Loucy (cell line): Measurements from ENCODE around the gene C16orf95.
"Not testable (repeated sequence)": the region's sequence is repeated elsewhere in the genome, so short reads cannot be mapped to it uniquely, and the experiment has no call there.

ENCODE experiments used
- H2AFZ ChIP-seq: fragments of 200-600 bp; sonication (generic); 2 replicates; pipeline ENCODE4 v1.6.0; 2016; ENCODE audit warnings: antibody characterized with exemption, mild to moderate bottlenecking, low read length, moderate library complexity
- H3F3A ChIP-seq: fragments of 200-600 bp; 2 replicates; pipeline ENCODE4 v1.6.0; 2016; ENCODE audit warnings: antibody characterized with exemption, low read depth, mild to moderate bottlenecking
- H3K27me3 ChIP-seq: fragments of 200-600 bp; sonication (generic); 2 replicates; pipeline ENCODE4 v1.6.1; 2014; ENCODE audit warnings: low read length, mild to moderate bottlenecking; ENCODE audit not compliant: insufficient read depth, poor library complexity, severe bottlenecking
- H3K36me3 ChIP-seq: fragments of 200-600 bp; sonication (generic); 2 replicates; pipeline ENCODE4 v1.6.1; 2016; ENCODE audit warnings: low read length; ENCODE audit not compliant: insufficient read depth
- H3K4me1 ChIP-seq: fragments of 200-600 bp; sonication (generic); 2 replicates; pipeline ENCODE4 v1.5.1; 2014; ENCODE audit warnings: low read length, mild to moderate bottlenecking; ENCODE audit not compliant: insufficient read depth, poor library complexity, severe bottlenecking
- H3K4me2 ChIP-seq: fragments of 200-600 bp; sonication (generic); 2 replicates; pipeline ENCODE4 v1.6.0; 2014; ENCODE audit warnings: antibody characterized with exemption, low read length, low read depth, mild to moderate bottlenecking; ENCODE audit not compliant: poor library complexity, severe bottlenecking
- H3K4me3 ChIP-seq: fragments of 200-600 bp; sonication (generic); 2 replicates; pipeline ENCODE4 v1.5.1; 2014; ENCODE audit warnings: low read length, mild to moderate bottlenecking, mixed read lengths; ENCODE audit not compliant: poor library complexity, severe bottlenecking
- H3K79me2 ChIP-seq: fragments of 200-600 bp; sonication (generic); 2 replicates; pipeline ENCODE4 v1.6.1; 2014; ENCODE audit warnings: low read length; ENCODE audit not compliant: insufficient read depth
- H3K9ac ChIP-seq: fragments of 200-600 bp; sonication (generic); 2 replicates; pipeline ENCODE4 v1.6.0; 2014; ENCODE audit warnings: mild to moderate bottlenecking, low read depth, low read length, moderate library complexity; ENCODE audit not compliant: poor library complexity, severe bottlenecking
- H3K9me2 ChIP-seq: fragments of 200-600 bp; sonication (generic); replicated peaks from 2 replicates; pipeline ENCODE4 v1.6.1; 2016; ENCODE audit warnings: low read depth, low read length, mixed read lengths
- H3K9me3 ChIP-seq: fragments of 200-600 bp; sonication (generic); 2 replicates; pipeline ENCODE4 v1.6.1; 2014; ENCODE audit warnings: mild to moderate bottlenecking, antibody characterized with exemption, low read length, low read depth; ENCODE audit not compliant: insufficient read depth
- H4K20me1 ChIP-seq: fragments of 200-600 bp; sonication (generic); 2 replicates; pipeline ENCODE4 v1.6.0; 2014; ENCODE audit warnings: antibody characterized with exemption, low read length, mild to moderate bottlenecking; ENCODE audit not compliant: insufficient read depth, poor library complexity, severe bottlenecking
- CTCF ChIP-seq: fragments of 200-600 bp; sonication (generic); conservative IDR thresholded peaks from 2 replicates; pipeline ENCODE4 v1.5.1; 2014; ENCODE audit warnings: mild to moderate bottlenecking, antibody characterized with exemption, low read length
- EZH2phosphoT487 ChIP-seq: fragments of 200-600 bp; IDR thresholded peaks from 2 replicates; pipeline ENCODE4 v1.6.1; 2018; ENCODE audit warnings: antibody characterized with exemption, mild to moderate bottlenecking, moderate library complexity, borderline replicate concordance

Gene C16orf95

GRCh38 chr16:87342978-87343752 lies 26.0 kb upstream of the C16orf95 start:
- no peak overlapping the region for H3K9ac ChIP-seq
- H3K27me3 ChIP-seq, result no peaks in the 10 kb centered on the region
- TF ChIP-seq CTCF (no peak), EZH2phosphoT487 (no peak)
- peaks cover 43% of the 10 kb centered on the region; the same call in 1 of the 2 replicates for H3K36me3 ChIP-seq
- H3K9me2 ChIP-seq, result no peaks in the 10 kb centered on the region
- no peaks in the 10 kb centered on the region for H3K4me1 ChIP-seq
- H4K20me1 ChIP-seq, result no peaks in the 10 kb centered on the region
- no peaks in the 10 kb centered on the region for H3K9me3 ChIP-seq
- H3K79me2 ChIP-seq, result no peaks in the 10 kb centered on the region
- H3K4me3 ChIP-seq, result no peak overlapping the region
- no peak overlapping the region for H3K4me2 ChIP-seq
- no peaks in the 10 kb centered on the region for H3F3A ChIP-seq
- no peak overlapping the region for H2AFZ ChIP-seq

- H3K79me2 ChIP-seq, result no peaks in the 10 kb centered on the region
- H3K9ac ChIP-seq, result no peak overlapping the region
- H3K4me1 ChIP-seq, result no peaks in the 10 kb centered on the region
- no peaks in the 10 kb centered on the region for H3F3A ChIP-seq
- TF ChIP-seq EZH2phosphoT487, result no peak
- TF ChIP-seq CTCF, result no peak
- H3K9me3 ChIP-seq, result no peaks in the 10 kb centered on the region
- no peaks in the 10 kb centered on the region for H3K27me3 ChIP-seq
- H2AFZ ChIP-seq, result no peak overlapping the region
- no peaks in the 10 kb centered on the region for H4K20me1 ChIP-seq
- no peaks in the 10 kb centered on the region for H3K9me2 ChIP-seq
- no peak overlapping the region for H3K4me2 ChIP-seq
- H3K36me3 ChIP-seq, result peaks cover 43% of the 10 kb centered on the region; the same call in 1 of the 2 replicates
- H3K4me3 ChIP-seq, result no peak overlapping the region
These were observed 25.3 kb upstream of the C16orf95 start for GRCh38 chr16:87342504-87342903.

GRCh38 chr16:87340198-87340597 lies 23.0 kb upstream of the C16orf95 start:
- no peaks in the 10 kb centered on the region for H3K9me2 ChIP-seq
- H3K27me3 ChIP-seq, result no peaks in the 10 kb centered on the region
- H3K4me3 ChIP-seq, result no peak overlapping the region
- TF ChIP-seq CTCF (no peak), EZH2phosphoT487 (no peak)
- H3K4me1 ChIP-seq, result peaks cover 4% of the 10 kb centered on the region
- H3F3A ChIP-seq, result no peaks in the 10 kb centered on the region
- H4K20me1 ChIP-seq, result no peaks in the 10 kb centered on the region
- no peaks in the 10 kb centered on the region for H3K9me3 ChIP-seq
- peaks cover 33% of the 10 kb centered on the region; the same call in 1 of the 2 replicates for H3K36me3 ChIP-seq
- H3K9ac ChIP-seq, result no peak overlapping the region
- no peak overlapping the region for H3K4me2 ChIP-seq
- H2AFZ ChIP-seq, result no peak overlapping the region
- H3K79me2 ChIP-seq, result no peaks in the 10 kb centered on the region

- H4K20me1 ChIP-seq, H3K4me1 ChIP-seq, H3K9me3 ChIP-seq, H3K79me2 ChIP-seq, H3K4me3 ChIP-seq, H3F3A ChIP-seq, H3K4me2 ChIP-seq, H3K27me3 ChIP-seq, H2AFZ ChIP-seq, H3K9me2 ChIP-seq, H3K9ac ChIP-seq: not testable (repeated sequence)
- H3K36me3 ChIP-seq, result peaks cover 36% of the 10 kb centered on the region; the same call in 1 of the 2 replicates
These were observed 22.5 kb upstream of the C16orf95 start for GRCh38 chr16:87339724-87340105.
